Keratinocyte (primary cell): ENCODE data around the gene L3MBTL2.

Experiments used
- EZH2 ChIP-seq: IDR thresholded peaks from one replicate; pipeline ENCODE4 v1.6.1; 2012; ENCODE audit warnings: inconsistent platforms, mild to moderate bottlenecking, low read length, moderate library complexity
- TF ChIP-seq, protein P1 (sequence below), 3 experiments: IDR thresholded peaks in 1 of 3; conservative IDR thresholded peaks in 1 of 3; optimal IDR thresholded peaks in 1 of 3; 2 replicates in 2 of 3; 3 replicates in 1 of 3; pipeline versions ENCODE3 to v1.5.1; 2011; ENCODE audit warnings: low read length in 3 of 3, mild to moderate bottlenecking in 3 of 3, moderate library complexity in 2 of 3, control low read depth in 1 of 3, inconsistent platforms in 1 of 3; ENCODE audit not compliant: insufficient read depth in 2 of 3; ENCODE audit errors: extremely low read depth in 1 of 3

- no peak for TF ChIP-seq EZH2
- TF ChIP-seq, protein P1, sequence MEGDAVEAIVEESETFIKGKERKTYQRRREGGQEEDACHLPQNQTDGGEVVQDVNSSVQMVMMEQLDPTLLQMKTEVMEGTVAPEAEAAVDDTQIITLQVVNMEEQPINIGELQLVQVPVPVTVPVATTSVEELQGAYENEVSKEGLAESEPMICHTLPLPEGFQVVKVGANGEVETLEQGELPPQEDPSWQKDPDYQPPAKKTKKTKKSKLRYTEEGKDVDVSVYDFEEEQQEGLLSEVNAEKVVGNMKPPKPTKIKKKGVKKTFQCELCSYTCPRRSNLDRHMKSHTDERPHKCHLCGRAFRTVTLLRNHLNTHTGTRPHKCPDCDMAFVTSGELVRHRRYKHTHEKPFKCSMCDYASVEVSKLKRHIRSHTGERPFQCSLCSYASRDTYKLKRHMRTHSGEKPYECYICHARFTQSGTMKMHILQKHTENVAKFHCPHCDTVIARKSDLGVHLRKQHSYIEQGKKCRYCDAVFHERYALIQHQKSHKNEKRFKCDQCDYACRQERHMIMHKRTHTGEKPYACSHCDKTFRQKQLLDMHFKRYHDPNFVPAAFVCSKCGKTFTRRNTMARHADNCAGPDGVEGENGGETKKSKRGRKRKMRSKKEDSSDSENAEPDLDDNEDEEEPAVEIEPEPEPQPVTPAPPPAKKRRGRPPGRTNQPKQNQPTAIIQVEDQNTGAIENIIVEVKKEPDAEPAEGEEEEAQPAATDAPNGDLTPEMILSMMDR (optimal IDR thresholded peaks at IDR 0.05 in 1 of 3, IDR thresholded peaks at IDR 0.05 in 1 of 3, conservative IDR thresholded peaks at IDR 0.05 in 1 of 3; ENCODE audit: extremely low read depth in 1 of 3, insufficient read depth in 2 of 3, low read length in 3 of 3) = no peak
Measured at GRCh38 chr22:41274856-41275255, 69.7 kb downstream of the L3MBTL2 start.
